ENCODE data around the gene LSM14B.

DNA sequence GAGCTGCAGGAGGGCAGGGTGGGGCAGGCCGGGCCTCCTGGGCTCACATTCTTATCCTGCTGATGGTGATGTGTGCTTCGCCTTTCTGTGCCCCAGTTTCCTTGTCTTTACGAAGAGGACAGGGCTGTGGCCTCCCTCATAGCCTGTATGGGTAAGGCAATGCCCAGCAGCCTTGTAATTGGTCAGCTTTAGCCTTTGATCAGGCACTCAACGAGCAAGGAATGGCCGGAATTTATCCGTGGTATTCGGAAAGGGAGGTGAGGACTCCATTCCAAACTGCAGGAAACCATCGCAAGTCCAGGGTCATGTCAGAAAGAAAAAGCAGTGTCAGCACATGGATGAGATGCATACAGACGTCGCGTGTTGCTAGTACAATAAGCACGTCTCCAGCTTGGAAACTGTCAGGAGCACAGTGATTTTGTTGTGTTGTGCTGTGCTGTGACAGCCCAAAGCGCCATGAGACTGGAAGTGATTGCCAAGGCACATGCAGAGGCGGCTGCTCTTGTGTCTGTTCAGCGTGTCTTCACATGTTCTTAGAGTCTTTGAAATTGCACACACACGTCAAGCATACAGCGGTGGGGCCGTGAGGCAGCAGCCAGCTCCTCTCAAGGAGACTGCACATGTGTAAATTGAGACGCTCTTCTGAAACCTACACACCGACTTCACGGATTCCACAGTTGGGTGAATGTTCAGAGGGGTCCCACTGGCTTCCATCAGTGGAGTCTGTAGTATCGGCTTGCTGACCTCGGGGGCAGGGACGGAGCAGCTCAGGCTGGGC lies 27.4 kb downstream of the LSM14B start:
- TF ChIP-seq, protein P1, sequence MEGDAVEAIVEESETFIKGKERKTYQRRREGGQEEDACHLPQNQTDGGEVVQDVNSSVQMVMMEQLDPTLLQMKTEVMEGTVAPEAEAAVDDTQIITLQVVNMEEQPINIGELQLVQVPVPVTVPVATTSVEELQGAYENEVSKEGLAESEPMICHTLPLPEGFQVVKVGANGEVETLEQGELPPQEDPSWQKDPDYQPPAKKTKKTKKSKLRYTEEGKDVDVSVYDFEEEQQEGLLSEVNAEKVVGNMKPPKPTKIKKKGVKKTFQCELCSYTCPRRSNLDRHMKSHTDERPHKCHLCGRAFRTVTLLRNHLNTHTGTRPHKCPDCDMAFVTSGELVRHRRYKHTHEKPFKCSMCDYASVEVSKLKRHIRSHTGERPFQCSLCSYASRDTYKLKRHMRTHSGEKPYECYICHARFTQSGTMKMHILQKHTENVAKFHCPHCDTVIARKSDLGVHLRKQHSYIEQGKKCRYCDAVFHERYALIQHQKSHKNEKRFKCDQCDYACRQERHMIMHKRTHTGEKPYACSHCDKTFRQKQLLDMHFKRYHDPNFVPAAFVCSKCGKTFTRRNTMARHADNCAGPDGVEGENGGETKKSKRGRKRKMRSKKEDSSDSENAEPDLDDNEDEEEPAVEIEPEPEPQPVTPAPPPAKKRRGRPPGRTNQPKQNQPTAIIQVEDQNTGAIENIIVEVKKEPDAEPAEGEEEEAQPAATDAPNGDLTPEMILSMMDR (IDR thresholded peaks at IDR 0.05; ENCODE audit: low read length), result no peak
- no peak for TF ChIP-seq EZH2 (IDR thresholded peaks at IDR 0.05; ENCODE audit: borderline replicate concordance, low read length)

Data from OCI-LY1 (cell line).